ENCODE data around the gene ATP11B. TPM values are rescaled to one million over a fixed set of nuclear protein-coding genes. Genes with fewer than 3 reads are reported as not detected.
A peak's percentile ranks its signal among the peaks of the same experiment; 100 is the strongest.

ATP11B gene
- total RNA-seq, 1 donor from 2014 or later = 42.8 TPM

DNA sequence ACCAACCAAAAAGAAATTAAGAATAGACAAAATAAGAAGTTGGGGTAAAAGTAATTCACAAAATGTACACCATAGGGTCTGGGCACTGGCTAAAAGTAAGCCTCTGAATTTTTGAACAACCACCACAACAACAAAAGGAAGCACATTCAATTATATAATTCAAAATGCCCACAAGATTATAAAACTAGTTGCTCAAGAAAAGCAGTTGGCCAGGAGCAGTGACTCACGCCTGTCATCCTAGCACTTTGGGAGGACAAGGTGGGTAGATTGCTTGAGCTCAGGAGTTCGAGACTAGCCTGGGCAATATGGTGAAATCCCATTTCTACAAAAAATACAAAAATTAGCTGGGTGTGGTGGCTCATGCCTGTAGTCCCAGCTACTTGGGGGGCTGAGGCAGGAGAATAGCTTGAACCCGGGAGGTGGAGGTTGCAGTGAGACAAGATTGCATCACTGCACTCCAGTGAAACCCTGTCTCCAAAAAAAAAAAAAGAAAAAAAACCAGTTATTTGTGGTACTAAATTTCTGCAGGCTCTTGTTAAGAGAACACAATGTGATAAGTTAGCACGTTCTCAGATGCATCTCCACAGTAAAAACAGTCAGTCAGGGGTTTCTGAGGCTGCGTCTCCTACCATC lies 6.6 kb upstream of the ATP11B start:
- Histone ChIP-seq H2AFZ (ENCODE audit: low read depth, low read length) (no peak overlapping the region), H3K9ac (ENCODE audit: low read length) (no peak overlapping the region), H3K27me3 (ENCODE audit: insufficient read depth, low read length) (peaks cover 8% of the 10 kb centered on the region), H3K9me3 (ENCODE audit: insufficient read depth, low read depth, low read length) (no peaks in the 10 kb centered on the region), H3K79me2 (ENCODE audit: insufficient read depth, low read length) (no peaks in the 10 kb centered on the region), H3K4me3 (ENCODE audit: insufficient read depth, low read depth, low read length) (no peak overlapping the region), H3K4me1 (ENCODE audit: insufficient read depth, low read length) (peaks cover 7% of the 10 kb centered on the region), H3K4me2 (ENCODE audit: low read length) (no peak overlapping the region), H3K36me3 (ENCODE audit: insufficient read depth, low read length) (no peaks in the 10 kb centered on the region), H3K27ac (ENCODE audit: low read depth, low read length) (no peak overlapping the region), H4K20me1 (ENCODE audit: insufficient read depth, low read length) (no peaks in the 10 kb centered on the region)
- Mint-ChIP-seq H3K4me3 (ENCODE audit: unreplicated experiment) (no peak overlapping the region), H3K27ac (ENCODE audit: unreplicated experiment) (no peak overlapping the region), H3K36me3 (ENCODE audit: low read depth, unreplicated experiment) (no peaks in the 10 kb centered on the region), H3K27me3 (ENCODE audit: low read depth, unreplicated experiment) (peaks cover 7% of the 10 kb centered on the region), H3K4me1 (ENCODE audit: low read depth, unreplicated experiment) (no peaks in the 10 kb centered on the region), H3K9me3 (ENCODE audit: unreplicated experiment) (no peaks in the 10 kb centered on the region)
- TF ChIP-seq, protein P1, sequence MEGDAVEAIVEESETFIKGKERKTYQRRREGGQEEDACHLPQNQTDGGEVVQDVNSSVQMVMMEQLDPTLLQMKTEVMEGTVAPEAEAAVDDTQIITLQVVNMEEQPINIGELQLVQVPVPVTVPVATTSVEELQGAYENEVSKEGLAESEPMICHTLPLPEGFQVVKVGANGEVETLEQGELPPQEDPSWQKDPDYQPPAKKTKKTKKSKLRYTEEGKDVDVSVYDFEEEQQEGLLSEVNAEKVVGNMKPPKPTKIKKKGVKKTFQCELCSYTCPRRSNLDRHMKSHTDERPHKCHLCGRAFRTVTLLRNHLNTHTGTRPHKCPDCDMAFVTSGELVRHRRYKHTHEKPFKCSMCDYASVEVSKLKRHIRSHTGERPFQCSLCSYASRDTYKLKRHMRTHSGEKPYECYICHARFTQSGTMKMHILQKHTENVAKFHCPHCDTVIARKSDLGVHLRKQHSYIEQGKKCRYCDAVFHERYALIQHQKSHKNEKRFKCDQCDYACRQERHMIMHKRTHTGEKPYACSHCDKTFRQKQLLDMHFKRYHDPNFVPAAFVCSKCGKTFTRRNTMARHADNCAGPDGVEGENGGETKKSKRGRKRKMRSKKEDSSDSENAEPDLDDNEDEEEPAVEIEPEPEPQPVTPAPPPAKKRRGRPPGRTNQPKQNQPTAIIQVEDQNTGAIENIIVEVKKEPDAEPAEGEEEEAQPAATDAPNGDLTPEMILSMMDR (IDR thresholded peaks at IDR 0.05; ENCODE audit: insufficient read depth, low read depth, low read length) = no peak
- no peak for TF ChIP-seq EZH2 (IDR thresholded peaks at IDR 0.05; ENCODE audit: insufficient read depth, low read length)
- FAIRE-seq (no peak), DNase-seq (ENCODE audit: low read depth) (no peak)

DNA sequence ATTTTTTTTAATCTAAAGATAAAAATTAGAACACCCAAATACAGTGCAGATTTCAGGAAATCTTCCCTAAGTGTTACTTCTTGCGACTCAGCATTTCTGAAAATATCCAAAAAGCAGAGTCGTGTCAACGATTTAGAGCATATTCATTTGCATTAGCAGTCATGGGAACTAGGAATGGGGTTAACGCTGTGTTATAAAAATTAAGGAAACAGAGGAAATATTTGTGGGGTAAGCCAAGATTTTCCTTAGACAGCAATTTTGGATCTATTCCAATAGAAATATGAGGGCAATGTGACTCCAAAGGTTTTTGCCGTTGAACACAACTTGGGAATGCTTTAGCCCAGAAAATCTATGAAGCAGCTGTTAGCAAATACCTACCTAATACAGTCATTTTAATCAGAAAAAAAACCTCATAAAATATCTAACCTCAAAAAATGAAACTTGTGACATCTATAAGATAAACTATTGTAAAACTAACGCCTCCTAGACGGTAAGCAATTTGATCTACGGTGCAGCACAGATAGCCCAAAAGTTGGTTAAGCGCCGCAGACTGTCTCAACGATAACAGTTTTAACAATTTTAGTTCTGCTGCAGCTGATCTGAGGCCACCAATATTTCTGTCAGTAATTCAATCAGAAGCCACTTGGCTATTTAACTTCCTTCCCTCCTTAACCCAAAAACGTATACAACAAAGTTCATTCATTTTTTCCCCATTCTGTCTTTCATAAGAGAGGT lies 5.8 kb upstream of the ATP11B start:
- H3K9ac ChIP-seq (ENCODE audit: low read length) = no peak overlapping the region
- H3K27me3 ChIP-seq (ENCODE audit: insufficient read depth, low read length) = peaks cover 8% of the 10 kb centered on the region
- Mint-ChIP-seq H3K4me3 (ENCODE audit: unreplicated experiment) (no peak overlapping the region), H3K27ac (ENCODE audit: unreplicated experiment) (no peak overlapping the region), H3K27me3 (ENCODE audit: low read depth, unreplicated experiment) (peaks cover 7% of the 10 kb centered on the region), H3K36me3 (ENCODE audit: low read depth, unreplicated experiment) (no peaks in the 10 kb centered on the region), H3K4me1 (ENCODE audit: low read depth, unreplicated experiment) (no peaks in the 10 kb centered on the region), H3K9me3 (ENCODE audit: unreplicated experiment) (no peaks in the 10 kb centered on the region)
- H3K79me2 ChIP-seq (ENCODE audit: insufficient read depth, low read length) = no peaks in the 10 kb centered on the region
- no peaks in the 10 kb centered on the region for H3K36me3 ChIP-seq (ENCODE audit: insufficient read depth, low read length)
- no peak overlapping the region for H3K4me3 ChIP-seq (ENCODE audit: insufficient read depth, low read depth, low read length)
- TF ChIP-seq, protein P1 (IDR thresholded peaks at IDR 0.05; ENCODE audit: insufficient read depth, low read depth, low read length) = no peak
- TF ChIP-seq EZH2 (IDR thresholded peaks at IDR 0.05; ENCODE audit: insufficient read depth, low read length) = no peak
- peak; percentile 64 for DNase-seq (ENCODE audit: low read depth)
- H3K4me1 ChIP-seq (ENCODE audit: insufficient read depth, low read length) = peaks cover 7% of the 10 kb centered on the region
- no peak overlapping the region for H3K27ac ChIP-seq (ENCODE audit: low read depth, low read length)
- no peaks in the 10 kb centered on the region for H3K9me3 ChIP-seq (ENCODE audit: insufficient read depth, low read depth, low read length)
- no peak overlapping the region for H2AFZ ChIP-seq (ENCODE audit: low read depth, low read length)
- H3K4me2 ChIP-seq (ENCODE audit: low read length) = peak overlapping the region; percentile 51
- H4K20me1 ChIP-seq (ENCODE audit: insufficient read depth, low read length) = no peaks in the 10 kb centered on the region
- no peak for FAIRE-seq

DNA sequence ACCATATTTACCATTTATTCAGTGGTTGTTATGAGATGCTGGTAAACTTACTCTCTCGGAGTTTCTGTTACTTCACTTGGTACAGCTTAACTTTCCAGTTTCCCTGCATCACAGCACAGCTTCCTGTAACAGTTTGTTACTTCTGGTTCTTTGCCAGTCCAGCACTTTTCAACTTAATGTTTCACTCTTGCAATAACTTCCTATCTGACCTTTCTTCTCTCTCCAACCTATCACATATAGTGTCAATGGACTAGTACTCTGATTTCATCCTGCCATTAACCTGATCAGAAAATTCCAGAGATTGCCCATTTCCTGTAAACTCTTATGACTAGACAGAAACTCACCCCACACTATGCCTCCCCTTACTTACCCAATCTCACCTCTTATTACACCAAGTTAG lies 3.9 kb upstream of the ATP11B start:
- Histone ChIP-seq H3K9ac (ENCODE audit: low read length) (no peak overlapping the region), H3K4me3 (ENCODE audit: insufficient read depth, low read depth, low read length) (no peak overlapping the region), H3K79me2 (ENCODE audit: insufficient read depth, low read length) (peaks cover 6% of the 10 kb centered on the region), H2AFZ (ENCODE audit: low read depth, low read length) (no peak overlapping the region), H3K36me3 (ENCODE audit: insufficient read depth, low read length) (no peaks in the 10 kb centered on the region), H3K27ac (ENCODE audit: low read depth, low read length) (no peak overlapping the region), H4K20me1 (ENCODE audit: insufficient read depth, low read length) (peaks cover under 1% of the 10 kb centered on the region), H3K4me2 (ENCODE audit: low read length) (no peak overlapping the region), H3K9me3 (ENCODE audit: insufficient read depth, low read depth, low read length) (no peaks in the 10 kb centered on the region), H3K27me3 (ENCODE audit: insufficient read depth, low read length) (peaks cover 8% of the 10 kb centered on the region), H3K4me1 (ENCODE audit: insufficient read depth, low read length) (peaks cover 7% of the 10 kb centered on the region)
- Mint-ChIP-seq H3K9me3 (ENCODE audit: unreplicated experiment) (no peaks in the 10 kb centered on the region), H3K27me3 (ENCODE audit: low read depth, unreplicated experiment) (peaks cover 7% of the 10 kb centered on the region), H3K4me3 (ENCODE audit: unreplicated experiment) (no peak overlapping the region), H3K27ac (ENCODE audit: unreplicated experiment) (no peak overlapping the region), H3K36me3 (ENCODE audit: low read depth, unreplicated experiment) (no peaks in the 10 kb centered on the region), H3K4me1 (ENCODE audit: low read depth, unreplicated experiment) (no peaks in the 10 kb centered on the region)
- FAIRE-seq (no peak), DNase-seq (ENCODE audit: low read depth) (no peak)
- TF ChIP-seq, protein P1 (IDR thresholded peaks at IDR 0.05; ENCODE audit: insufficient read depth, low read depth, low read length) = no peak
- TF ChIP-seq EZH2 (IDR thresholded peaks at IDR 0.05; ENCODE audit: insufficient read depth, low read length) = no peak
